Omental fat pad (tissue), 4 donors: Measurements from ENCODE around the gene CXXC5. TPM values are rescaled to one million over a fixed set of nuclear protein-coding genes. Genes with fewer than 3 reads are reported as not detected.

ENCODE experiments used
- ATAC-seq: fragments of 150-250 bp; one replicate; pipeline ENCODE4 v1.9.1; 2016; ENCODE audit warnings: mild to moderate bottlenecking, moderate library complexity; ENCODE audit not compliant: low FRiP score
- DNase-seq: peaks from one replicate; pipeline ENCODE4 v3.0.0-alpha.2; 2019; ENCODE audit warnings: low spot score
- CTCF ChIP-seq, 3 donors: fragments of 450-650 bp; IDR thresholded peaks; one replicate each; pipeline ENCODE4 v1.5.1; 2016 to 2017; ENCODE audit warnings: antibody characterized with exemption in 3 of 3, mild to moderate bottlenecking in 3 of 3, moderate library complexity in 2 of 3
- total RNA-seq, 4 donors: library from RNA; depleted of rRNA; stranded (reverse); fragments of >200 nt; gene quantifications; one replicate each; pipeline ENCODE4 v1.1.0, GENCODE V29; 2016

CXXC5 gene
- total RNA-seq, 4 donors from 2014 or later: 14.9 to 27.3 (median 25.0) TPM

GRCh38 chr5:139642891-139643871 lies 5.0 kb upstream of the CXXC5 start:
- no peak for DNase-seq
- no peak for ATAC-seq
- no peak for TF ChIP-seq CTCF (IDR thresholded peaks at IDR 0.05)

- TF ChIP-seq CTCF (IDR thresholded peaks at IDR 0.05): no peak
- ATAC-seq (no peak), DNase-seq (no peak)
These were observed 4.1 kb upstream of the CXXC5 start for GRCh38 chr5:139644001-139644456.

GRCh38 chr5:139644646-139645429 lies 3.3 kb upstream of the CXXC5 start:
- no peak for TF ChIP-seq CTCF (IDR thresholded peaks at IDR 0.05)
- no peak for DNase-seq
- no peak for ATAC-seq

- no peak for TF ChIP-seq CTCF (IDR thresholded peaks at IDR 0.05)
- ATAC-seq (no peak), DNase-seq (no peak)
These were observed 2.7 kb upstream of the CXXC5 start for GRCh38 chr5:139645430-139645871.

GRCh38 chr5:139646111-139646510 lies 2.0 kb upstream of the CXXC5 start:
- TF ChIP-seq CTCF (IDR thresholded peaks at IDR 0.05): no peak
- DNase-seq (no peak), ATAC-seq (no peak)

- DNase-seq (no peak), ATAC-seq (no peak)
- no peak for TF ChIP-seq CTCF (IDR thresholded peaks at IDR 0.05)
These were observed 1.1 kb upstream of the CXXC5 start for GRCh38 chr5:139646912-139647505.
